GM12892 (cell line): Measurements from ENCODE around the gene PLAC1.

Experiments
- POLR2A ChIP-seq: IDR thresholded peaks from 2 replicates; pipeline ENCODE4 v1.6.1; 2011; ENCODE audit warnings: low read depth, low read length, control low read depth
- POLR2AphosphoS5 ChIP-seq: IDR thresholded peaks from 2 replicates; pipeline ENCODE4 v1.6.1; 2011; ENCODE audit warnings: low read depth, low read length, control low read depth
- TAF1 ChIP-seq: IDR thresholded peaks from 2 replicates; pipeline ENCODE4 v1.6.1; 2011; ENCODE audit warnings: low read depth, mild to moderate bottlenecking, control low read depth, low read length, borderline replicate concordance

- TF ChIP-seq POLR2A (no peak), POLR2AphosphoS5 (no peak), TAF1 (no peak)
Measured at GRCh38 chrX:134691453-134691852, 33.2 kb upstream of the PLAC1 start.
